Measurements from ENCODE around the gene CXXC5. TPM values are rescaled to one million over a fixed set of nuclear protein-coding genes. Genes with fewer than 3 reads are reported as not detected.

Gene CXXC5
- total RNA-seq, 2 experiments from 2014 or later: 1.3 to 2.0 TPM

- no peak overlapping the region for H3K4me3 Mint-ChIP-seq
- no peaks in the 10 kb centered on the region for H3K4me1 Mint-ChIP-seq
- no peaks in the 10 kb centered on the region for H3K36me3 Mint-ChIP-seq
- no peak for DNase-seq
- no peaks in the 10 kb centered on the region for H3K27me3 Mint-ChIP-seq
- no peak overlapping the region for H3K27ac Mint-ChIP-seq
- H3K9me3 Mint-ChIP-seq: no peaks in the 10 kb centered on the region
Measured at GRCh38 chr5:139733010-139733688, 85.0 kb downstream of the CXXC5 start.

Other genes starting within 250 kb of the CXXC5 start
- gene SPATA24, start 244.3 kb upstream of the CXXC5 start, total RNA-seq: 1 to 10 TPM; 2.2 to 4.0 TPM
- gene DNAJC18, start 208.8 kb upstream of the CXXC5 start, total RNA-seq: 10 to 100 TPM; 20.5 to 21.8 TPM
- gene ECSCR, start 185.6 kb upstream of the CXXC5 start, total RNA-seq: under 1 TPM; 0.36 to 0.49 TPM
- under 1 TPM in 1 of 2 experiments, not detected in 1; 0.16 TPM for gene SMIM33, start 177.3 kb upstream of the CXXC5 start, total RNA-seq
- gene STING1, start 165.6 kb upstream of the CXXC5 start, total RNA-seq: 10 to 100 TPM; 37.4 to 40.5 TPM
- 100 to 1,000 TPM; 286 to 297 TPM for gene UBE2D2, start 87.0 kb upstream of the CXXC5 start, total RNA-seq
- not detected for gene PSD2, start 147.5 kb downstream of the CXXC5 start, total RNA-seq